HCT116 (cell line): ENCODE measurements around the gene CERK. TPM values are rescaled to one million over a fixed set of nuclear protein-coding genes. Genes with fewer than 3 reads are reported as not detected.

Experiments used
- ATAC-seq: fragments of 200-7000 bp; cut with Tn5 transposase; 2 replicates; pipeline ENCODE4 v1.9.1; 2020; ENCODE audit warnings: mild to moderate bottlenecking, moderate library complexity
- BruUV-seq: library from RNA; stranded (reverse); fragments of 400-500 nt; replicated peaks from 2 replicates; lab custom pipeline; 2021; lab: Mats Ljungman, UMichigan
- CTCF ChIA-PET: fragments of 300-600 bp; sonication (Branson Sonifier 250); formaldehyde crosslinking; loops from one replicate; lab custom pipeline; 2021; ENCODE audit warnings: antibody characterized with exemption; lab: Charles Lee
- POLR2A ChIA-PET: fragments of 300-600, 350-600 bp; sonication (Branson Sonifier 250); formaldehyde crosslinking; loops from one replicate; lab custom pipeline; 2021; ENCODE audit warnings: antibody characterized with exemption; lab: Charles Lee
- RAD21 ChIA-PET, 2 experiments: fragments of 300-600 bp; sonication (Branson Sonifier 250); formaldehyde crosslinking; loops; one replicate each; lab custom pipeline; 2023; ENCODE audit warnings: low total read pairs in 2 of 2; ENCODE audit not compliant: uncharacterized antibody in 2 of 2, unreplicated experiment in 2 of 2, low non-redundant PET in 1 of 2; lab: Charles Lee
- DNase-seq: peaks from one replicate; pipeline ENCODE4 v3.0.0-alpha.2; 2010; ENCODE audit warnings: low read depth, low spot score
- H2AFZ ChIP-seq: fragments of 200-600 bp; shearing (Covaris generic), sonication (generic); 2 replicates; pipeline ENCODE4 v1.6.1; 2017; ENCODE audit warnings: low read depth, mixed run types, mixed read lengths, antibody characterized with exemption, low read length; ENCODE audit not compliant: poor library complexity, severe bottlenecking
- H3K27ac ChIP-seq: 2 replicates; pipeline ENCODE4 v1.5.1; 2012; ENCODE audit warnings: low read depth, low read length
- H3K27me3 ChIP-seq: fragments of 200-600 bp; sonication (generic); 2 replicates; pipeline ENCODE4 v1.6.1; 2016; ENCODE audit warnings: mixed run types, low read length, mixed read lengths; ENCODE audit not compliant: insufficient read depth
- H3K36me3 ChIP-seq, 2 experiments: fragments of 200-500 bp in 1 of 2; fragments of 200-600 bp in 1 of 2; sonication (Bioruptor generic) in 1 of 2; sonication (generic) in 1 of 2; 2 replicates each; pipeline versions ENCODE4 v1.5.1 to v1.6.1; 2014 to 2016; ENCODE audit warnings: low read length in 2 of 2, inconsistent platforms in 1 of 2, mixed read lengths in 1 of 2, mixed run types in 1 of 2; ENCODE audit not compliant: insufficient read depth in 2 of 2, control insufficient read depth in 1 of 2
- H3K4me1 ChIP-seq, 2 experiments: fragments of 200-600 bp in 1 of 2; sonication (generic) in 1 of 2; 2 replicates each; pipeline versions ENCODE4 v1.5.1 to v1.6.1; 2012 to 2017; ENCODE audit warnings: low read length in 2 of 2, inconsistent platforms in 1 of 2, mild to moderate bottlenecking in 1 of 2, mixed read lengths in 1 of 2, mixed run types in 1 of 2, moderate library complexity in 1 of 2; ENCODE audit not compliant: insufficient read depth in 2 of 2, control insufficient read depth in 1 of 2
- H3K4me2 ChIP-seq: fragments of 200-600 bp; sonication (generic); 2 replicates; pipeline ENCODE4 v1.6.1; 2017; ENCODE audit warnings: mixed run types, low read length, mixed read lengths
- H3K4me3 ChIP-seq, 2 experiments: fragments of 200-600 bp in 1 of 2; sonication (generic) in 1 of 2; replicated peaks in 1 of 2; 2 replicates each; pipeline ENCODE4 v1.5.1; 2011 to 2016; ENCODE audit warnings: low read length in 2 of 2, control low read depth in 1 of 2, low read depth in 1 of 2, mild to moderate bottlenecking in 1 of 2, mixed read lengths in 1 of 2, mixed run types in 1 of 2
- H3K79me2 ChIP-seq: fragments of 200-600 bp; sonication (generic); 2 replicates; pipeline ENCODE4 v1.6.1; 2017; ENCODE audit warnings: mild to moderate bottlenecking, mixed run types, low read length, moderate library complexity, mixed read lengths; ENCODE audit not compliant: insufficient read depth
- H3K9ac ChIP-seq: fragments of 200-600 bp; sonication (generic); 2 replicates; pipeline ENCODE4 v1.6.1; 2016; ENCODE audit warnings: low read length, mixed read lengths
- H3K9me2 ChIP-seq: fragments of 200-600 bp; sonication (generic), shearing (Covaris generic); 2 replicates; pipeline ENCODE4 v1.6.1; 2017; ENCODE audit warnings: mixed run types, mild to moderate bottlenecking, moderate library complexity; ENCODE audit not compliant: insufficient read depth
- H3K9me3 ChIP-seq, 2 experiments: fragments of 200-500 bp in 1 of 2; fragments of 200-600 bp in 1 of 2; sonication (Bioruptor generic) in 1 of 2; sonication (generic) in 1 of 2; 2 replicates each; pipeline ENCODE4 v1.6.1; 2014 to 2017; ENCODE audit warnings: low read length in 2 of 2, mixed read lengths in 2 of 2, inconsistent platforms in 1 of 2, low read depth in 1 of 2, mild to moderate bottlenecking in 1 of 2, mixed run types in 1 of 2, moderate library complexity in 1 of 2; ENCODE audit not compliant: control insufficient read depth in 1 of 2, insufficient read depth in 1 of 2
- H4K20me1 ChIP-seq: fragments of 200-600 bp; sonication (generic), shearing (Covaris generic); 2 replicates; pipeline ENCODE4 v1.6.1; 2017; ENCODE audit warnings: mixed run types, mild to moderate bottlenecking, moderate library complexity; ENCODE audit not compliant: insufficient read depth
- FOSL1 ChIP-seq: IDR thresholded peaks from 2 replicates; pipeline ENCODE4 v1.6.1; 2012; ENCODE audit warnings: low read depth
- SIN3A ChIP-seq: IDR thresholded peaks from 2 replicates; pipeline ENCODE4 v1.6.1; 2012; ENCODE audit warnings: low read depth
- SRF ChIP-seq: IDR thresholded peaks from 2 replicates; pipeline ENCODE4 v1.6.1; 2012; ENCODE audit warnings: low read depth
- ZBTB33 ChIP-seq: IDR thresholded peaks from 2 replicates; pipeline ENCODE4 v1.6.1; 2011; ENCODE audit warnings: mild to moderate bottlenecking, low read length, moderate library complexity; ENCODE audit not compliant: insufficient replicate concordance; ENCODE audit errors: extremely low read depth
- ZFX ChIP-seq: fragments of 450-650 bp; IDR thresholded peaks from 2 replicates; pipeline ENCODE4 v1.6.1; 2017
- intact Hi-C: fragments of 100-400 bp; cut with micrococcal nuclease; formaldehyde crosslinking; loops from 2 replicates; pipeline ENCODE4 v1.10.0; 2022
- total RNA-seq: library from RNA; stranded (reverse); gene quantifications from one replicate; pipeline ENCODE4 v1.2.1, GENCODE V29; 2021; ENCODE audit not compliant: unreplicated experiment

The CERK gene
- total RNA-seq, 1 experiment from 2014 or later: 35.0 TPM

DNA sequence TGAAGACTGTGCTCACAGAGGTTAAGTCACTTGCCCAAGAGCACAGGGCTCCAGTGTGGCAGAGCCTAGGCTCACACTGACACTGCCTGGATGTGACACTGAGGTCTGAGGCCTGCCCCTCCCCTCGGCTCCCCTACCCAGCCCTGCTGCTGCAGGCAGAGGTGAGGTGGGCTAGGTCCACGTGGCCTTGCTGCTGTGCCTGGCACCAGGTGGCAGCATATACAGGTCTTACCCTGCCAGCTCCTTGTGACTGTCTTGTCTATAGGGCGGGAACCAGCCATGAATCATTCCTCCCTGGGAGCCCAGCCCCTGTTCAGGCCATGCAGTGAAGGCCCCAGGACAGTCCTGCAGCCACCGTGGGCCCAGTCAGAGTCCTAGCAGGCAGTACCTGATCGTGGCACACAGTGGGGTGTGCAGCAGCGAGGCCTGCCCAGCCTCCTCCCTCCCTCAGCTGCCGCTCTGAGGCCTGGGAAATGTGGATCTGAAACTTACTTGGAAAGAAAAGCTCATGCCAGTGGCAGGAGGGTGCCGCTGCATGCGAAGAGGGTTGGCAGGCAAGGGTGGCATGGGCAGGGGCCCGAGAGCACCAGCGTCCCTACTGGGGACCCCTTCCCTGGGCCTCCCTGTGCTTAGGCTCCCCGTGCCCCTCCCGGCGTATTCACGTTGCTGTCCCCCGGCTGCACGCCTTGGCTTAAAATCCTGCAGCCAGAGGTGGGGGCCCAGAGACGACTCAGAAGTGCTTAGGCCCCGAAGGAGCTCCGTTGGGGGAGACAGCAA, 1.2 kb upstream of the CERK start (continued):
- TF ChIP-seq ZBTB33 (no peak), FOSL1 (no peak)

- peaks cover 38% of the 10 kb centered on the region for H3K79me2 ChIP-seq
- H3K27ac ChIP-seq: peak overlapping the region; percentile 99
- no peaks in the 10 kb centered on the region for H3K36me3 ChIP-seq
- H3K9ac ChIP-seq: peak overlapping the region; percentile 82
- H3K27me3 ChIP-seq: no peaks in the 10 kb centered on the region
- RAD21 ChIA-PET: interaction anchor here (0.6 to 2.1 kb wide), 8 partner anchors 20 to 383 kb away, joined by 3 to 7 read pairs (median 3); no protein-coding TSS in a partner anchor
- intact Hi-C loops: loop anchor here (1.0 to 5.0 kb wide), 3 partner anchors 16 to 176 kb away; no protein-coding TSS in a partner anchor
- no peaks in the 10 kb centered on the region for H3K9me3 ChIP-seq
- DNase-seq (no peak), ATAC-seq (peak; percentile 46)
- H3K4me2 ChIP-seq: peak overlapping the region; percentile 98
- CTCF ChIA-PET: interaction anchor here (0.9 to 3.5 kb wide), 10 partner anchors 11 to 175 kb away, joined by 3 to 20 read pairs (median 6); partner anchors contain the start of gene TBC1D22A
- BruUV-seq: no TSS peak
- H3K4me1 ChIP-seq: peaks cover 20 to 31% of the 10 kb centered on the region in 2 experiments
- POLR2A ChIA-PET: interaction anchor here (1.0 to 1.8 kb wide), 4 partner anchors 15 to 60 kb away, joined by 3 to 9 read pairs (median 4); partner anchors contain the start of gene TBC1D22A
- H2AFZ ChIP-seq: no peak overlapping the region
- peak overlapping the region; percentile 72 to 75 for H3K4me3 ChIP-seq
- H4K20me1 ChIP-seq: no peaks in the 10 kb centered on the region
- H3K9me2 ChIP-seq: no peaks in the 10 kb centered on the region
- peak; percentile 36; the same call in 1 of the 2 replicates for TF ChIP-seq ZFX
- no peak for TF ChIP-seq SRF
- TF ChIP-seq SIN3A: no peak
Observed at GRCh38 chr22:46738647-46739093, 618 bp upstream of the CERK start.
